ENCODE results near the gene TIA1. TPM values are rescaled to one million over a fixed set of nuclear protein-coding genes. Genes with fewer than 3 reads are reported as not detected.
"Not testable (repeated sequence)": the region's sequence is repeated elsewhere in the genome, so short reads cannot be mapped to it uniquely, and the experiment has no call there.

The TIA1 gene
- polyA plus RNA-seq, 1 experiment: 192 TPM

GRCh38 chr2:70191244-70191735 lies 57.1 kb downstream of the TIA1 start:
- TF ChIP-seq CTCF (IDR thresholded peaks at IDR 0.05; ENCODE audit: low read depth, low read length): no peak

GRCh38 chr2:70190418-70191243 lies 57.8 kb downstream of the TIA1 start, which contains the start of gene C2orf42:
TSS of gene C2orf42 (minus strand) at chr2:70191019. CDS start at chr2:70181985, 9,034 bp downstream.
- POLR2A ChIA-PET: interaction anchor here (0.6 to 1.5 kb wide), 16 partner anchors 9 to 323 kb away, joined by 3 to 11 read pairs (median 3); partner anchors contain the start of genes MXD1, PCYOX1 and SNRNP27
- H3K4me3 ChIP-seq (ENCODE audit: low read depth, low read length): peak within 1 kb of the TSS; percentile 91
- peaks cover 3% of the 10 kb centered on the region; the same call in 1 of the 2 replicates for H3K9me3 ChIP-seq (ENCODE audit: control insufficient read depth, insufficient read depth, low read length)
- H3K27ac ChIP-seq (ENCODE audit: low read depth, low read length): peak within 1 kb of the TSS; percentile 94
- no peaks in the 10 kb centered on the region for H3K27me3 ChIP-seq (ENCODE audit: control insufficient read depth, insufficient read depth, low read length)
- DNase-seq (ENCODE audit: low read depth, low spot score): peak; percentile 94
- CTCF ChIA-PET: interaction anchor here (0.7 to 1.6 kb wide), 3 partner anchors 48 to 278 kb away, joined by 3 to 6 read pairs (median 3); no protein-coding TSS in a partner anchor
- 0 out of 2 replicates have a peak, but pooled peaks have one; percentile 22 for TF ChIP-seq CTCF (IDR thresholded peaks at IDR 0.05; ENCODE audit: low read depth, low read length)

More at GRCh38 chr2:70191244-70191735, 57.1 kb downstream of the TIA1 start:
- ChIA-PET POLR2A (interaction anchor here (0.6 to 1.5 kb wide), 14 partner anchors 10 to 323 kb away, joined by 3 to 11 read pairs (median 4); partner anchors contain the start of genes MXD1, PCYOX1 and SNRNP27), CTCF (interaction anchor here (0.7 to 1.6 kb wide), 2 partner anchors 48 to 279 kb away, joined by 3 to 6 read pairs; no protein-coding TSS in a partner anchor)
- peak overlapping the region; percentile 91 for H3K4me3 ChIP-seq (ENCODE audit: low read depth, low read length)
- no peak for DNase-seq (ENCODE audit: low read depth, low spot score)
- H3K9me3 ChIP-seq (ENCODE audit: control insufficient read depth, insufficient read depth, low read length): peaks cover 3% of the 10 kb centered on the region; the same call in 1 of the 2 replicates
- no peaks in the 10 kb centered on the region for H3K27me3 ChIP-seq (ENCODE audit: control insufficient read depth, insufficient read depth, low read length)
- H3K27ac ChIP-seq (ENCODE audit: low read depth, low read length): peak overlapping the region; percentile 94

GRCh38 chr2:70188460-70188859 lies 60.0 kb downstream of the TIA1 start:
- TF ChIP-seq CTCF (IDR thresholded peaks at IDR 0.05; ENCODE audit: low read depth, low read length): no peak
- Histone ChIP-seq H3K9me3 (ENCODE audit: control insufficient read depth, insufficient read depth, low read length) (peaks cover 3% of the 10 kb centered on the region; the same call in 1 of the 2 replicates), H3K27me3 (ENCODE audit: control insufficient read depth, insufficient read depth, low read length) (no peaks in the 10 kb centered on the region), H3K4me3 (ENCODE audit: low read depth, low read length) (no peak overlapping the region), H3K27ac (ENCODE audit: low read depth, low read length) (no peak overlapping the region)
- POLR2A ChIA-PET: no interaction called here
- CTCF ChIA-PET: interaction anchor here (0.6 to 1.0 kb wide), 3 partner anchors 46 to 276 kb away, joined by 3 read pairs; no protein-coding TSS in a partner anchor
- no peak for DNase-seq (ENCODE audit: low read depth, low spot score)

GRCh38 chr2:70187170-70187569 lies 61.3 kb downstream of the TIA1 start:
- H3K27ac ChIP-seq (ENCODE audit: low read depth, low read length); DNase-seq (ENCODE audit: low read depth, low spot score); POLR2A ChIA-PET; H3K4me3 ChIP-seq (ENCODE audit: low read depth, low read length); CTCF ChIA-PET; H3K9me3 ChIP-seq (ENCODE audit: control insufficient read depth, insufficient read depth, low read length); H3K27me3 ChIP-seq (ENCODE audit: control insufficient read depth, insufficient read depth, low read length): not testable (repeated sequence)

GRCh38 chr2:70182689-70183088 lies 65.7 kb downstream of the TIA1 start:
- Histone ChIP-seq H3K27ac (ENCODE audit: low read depth, low read length) (no peak overlapping the region), H3K4me3 (ENCODE audit: low read depth, low read length) (no peak overlapping the region), H3K27me3 (ENCODE audit: control insufficient read depth, insufficient read depth, low read length) (no peaks in the 10 kb centered on the region), H3K9me3 (ENCODE audit: control insufficient read depth, insufficient read depth, low read length) (no peaks in the 10 kb centered on the region)
- no peak for DNase-seq (ENCODE audit: low read depth, low spot score)
- no peak for TF ChIP-seq CTCF (IDR thresholded peaks at IDR 0.05; ENCODE audit: low read depth, low read length)
- POLR2A ChIA-PET: interaction anchor here (0.5 kb wide), 1 partner anchor 11 kb away, joined by 3 read pairs; no protein-coding TSS in a partner anchor
- CTCF ChIA-PET: no interaction called here

All from AG04450 (cell line).